CD14-positive monocyte (primary cell): ENCODE results near the gene CNPPD1. TPM values are rescaled to one million over a fixed set of nuclear protein-coding genes. Genes with fewer than 3 reads are reported as not detected.

ENCODE experiments used
- DNase-seq, 3 donors: peaks; one replicate each; pipeline ENCODE4 v3.0.0-alpha.2; 2011 to 2022
- H2AFZ ChIP-seq: 2 replicates; pipeline ENCODE4 v1.6.0; 2012; ENCODE audit warnings: mild to moderate bottlenecking, low read depth, low read length, inconsistent platforms; ENCODE audit not compliant: insufficient read depth, poor library complexity, severe bottlenecking
- H3K27ac ChIP-seq, 2 donors: 1 replicate in 1 of 2; 2 replicates in 1 of 2; pipeline ENCODE4 v1.5.1; 2012 to 2013; ENCODE audit warnings: low read length in 2 of 2, control low read depth in 1 of 2, inconsistent platforms in 1 of 2, low read depth in 1 of 2, mild to moderate bottlenecking in 1 of 2
- H3K27me3 ChIP-seq, 2 donors: one replicate each; pipeline versions ENCODE4 v1.6.0 to v1.6.1; 2011 to 2013; ENCODE audit warnings: low read length in 2 of 2; ENCODE audit not compliant: control insufficient read depth in 2 of 2, insufficient read depth in 2 of 2
- H3K36me3 ChIP-seq, 2 donors: replicated peaks in 1 of 2; 1 replicate in 1 of 2; 2 replicates in 1 of 2; pipeline versions ENCODE4 v1.5.1 to v1.6.1; 2012 to 2013; ENCODE audit warnings: low read length in 2 of 2, control low read depth in 1 of 2, inconsistent platforms in 1 of 2, mild to moderate bottlenecking in 1 of 2; ENCODE audit not compliant: insufficient read depth in 2 of 2, control insufficient read depth in 1 of 2
- H3K4me1 ChIP-seq, 2 donors: 1 replicate in 1 of 2; 2 replicates in 1 of 2; pipeline versions ENCODE4 v1.5.1 to v1.6.1; 2012 to 2013; ENCODE audit warnings: low read length in 2 of 2, control low read depth in 1 of 2, inconsistent platforms in 1 of 2, mild to moderate bottlenecking in 1 of 2, moderate library complexity in 1 of 2; ENCODE audit not compliant: insufficient read depth in 2 of 2, control insufficient read depth in 1 of 2
- H3K4me2 ChIP-seq: replicated peaks from 2 replicates; pipeline ENCODE3; 2012; ENCODE audit warnings: low read length, moderate library complexity, mild to moderate bottlenecking; ENCODE audit not compliant: poor library complexity, severe bottlenecking; ENCODE audit errors: extremely low read depth
- H3K4me3 ChIP-seq, 3 experiments: fragments of 200-600 bp in 1 of 3; sonication (generic) in 1 of 3; replicated peaks in 1 of 3; 1 replicate in 2 of 3; 2 replicates in 1 of 3; pipeline ENCODE4 v1.5.1; 2011 to 2013; ENCODE audit warnings: low read length in 3 of 3, mild to moderate bottlenecking in 3 of 3, control low read depth in 2 of 3, low read depth in 2 of 3, inconsistent platforms in 1 of 3, moderate library complexity in 1 of 3
- H3K79me2 ChIP-seq: 2 replicates; pipeline ENCODE4 v1.6.0; 2012; ENCODE audit warnings: mild to moderate bottlenecking, control low read depth, inconsistent platforms, low read length, moderate library complexity; ENCODE audit not compliant: insufficient read depth
- H3K9ac ChIP-seq: 2 replicates; pipeline ENCODE4 v1.6.0; 2017; ENCODE audit warnings: low read length, mild to moderate bottlenecking; ENCODE audit not compliant: insufficient read depth, poor library complexity, severe bottlenecking
- H3K9me3 ChIP-seq, 2 donors: replicated peaks in 1 of 2; 1 replicate in 1 of 2; 2 replicates in 1 of 2; pipeline versions ENCODE4 v1.5.1 to v1.6.1; 2012 to 2013; ENCODE audit warnings: low read length in 2 of 2, control low read depth in 1 of 2; ENCODE audit not compliant: control insufficient read depth in 1 of 2, insufficient read depth in 1 of 2
- H4K20me1 ChIP-seq: 2 replicates; pipeline ENCODE4 v1.6.0; 2012; ENCODE audit warnings: mild to moderate bottlenecking, low read length, control low read depth, moderate library complexity; ENCODE audit not compliant: insufficient read depth
- H3K27ac Mint-ChIP-seq, 7 donors: one replicate each; pipeline ENCODE4 v1.8.0; 2020; ENCODE audit warnings: mild to moderate bottlenecking in 7 of 7, mixed read lengths in 7 of 7, moderate library complexity in 6 of 7, inconsistent platforms in 2 of 7
- H3K27me3 Mint-ChIP-seq, 3 donors: one replicate each; pipeline ENCODE4 v1.8.0; 2021 to 2022; ENCODE audit warnings: low read depth in 3 of 3, mild to moderate bottlenecking in 3 of 3, mixed read lengths in 3 of 3, moderate library complexity in 3 of 3, inconsistent platforms in 1 of 3
- H3K36me3 Mint-ChIP-seq, 2 donors: one replicate each; pipeline ENCODE4 v1.8.0; 2020; ENCODE audit warnings: mixed read lengths in 2 of 2, inconsistent platforms in 1 of 2, mild to moderate bottlenecking in 1 of 2
- H3K4me1 Mint-ChIP-seq: one replicate; pipeline ENCODE4 v1.8.0; 2020; ENCODE audit warnings: mild to moderate bottlenecking, mixed read lengths
- H3K4me3 Mint-ChIP-seq, 2 donors: one replicate each; pipeline ENCODE4 v1.8.0; 2020; ENCODE audit warnings: mild to moderate bottlenecking in 2 of 2, mixed read lengths in 2 of 2, moderate library complexity in 1 of 2
- H3K9me3 Mint-ChIP-seq, 7 donors: one replicate each; pipeline ENCODE4 v1.8.0; 2020 to 2022; ENCODE audit warnings: mixed read lengths in 7 of 7, mild to moderate bottlenecking in 6 of 7, moderate library complexity in 6 of 7, inconsistent platforms in 2 of 7
- CTCF ChIP-seq: fragments of 200-600 bp; IDR thresholded peaks from one replicate; pipeline ENCODE4 v1.8.0; 2022; ENCODE audit warnings: antibody characterized with exemption, mild to moderate bottlenecking
- WGBS: methylation state at CpG from one replicate; pipeline ENCODE4 v1.1.5; 2013; ENCODE audit warnings: missing lambda C conversion rate; ENCODE audit not compliant: insufficient coverage; 5-methylcytosine and 5-hydroxymethylcytosine counted together
- intact Hi-C, 2 donors: fragments of 100-400 bp; cut with micrococcal nuclease; formaldehyde crosslinking; loops; one replicate each; pipeline versions ENCODE4 v1.15.0 to v1.15.1; 2023
- polyA plus RNA-seq, 3 donors: library from polyadenylated mRNA; depleted of rRNA in 1 of 3; unstranded in 2 of 3; stranded (reverse) in 1 of 3; fragments of 300-500 nt in 2 of 3; fragments of >200 nt in 1 of 3; fragmentation: Illumina TruSeq in 2 of 3; gene quantifications; 1 replicate in 2 of 3; 2 replicates in 1 of 3; pipeline ENCODE4 v1.2.3, GENCODE V29; 2012 to 2021

Gene CNPPD1
- polyA plus RNA-seq, 3 donors = 68.8 to 109 (median 71.3) TPM

- Mint-ChIP-seq H3K9me3 (no peaks in the 10 kb centered on the region), H3K4me3 (peak within 1 kb of the TSS; percentile 93), H3K27ac (peak within 1 kb of the TSS; percentile 87 to 97 (median 95)), H3K4me1 (peaks cover 17% of the 10 kb centered on the region), H3K36me3 (peaks cover 25 to 27% of the 10 kb centered on the region in 2 donors), H3K27me3 (peaks cover 0 to 5% (median 2%) of the 10 kb centered on the region in 3 donors)
- WGBS = under 1% methylated on average over 58 of the region's 70 CpGs
- H3K36me3 ChIP-seq = peaks cover 12 to 21% of the 10 kb centered on the region in 2 donors
- H3K9me3 ChIP-seq = no peaks in the 10 kb centered on the region
- H3K4me3 ChIP-seq = peak within 1 kb of the TSS; percentile 60 to 87 (median 80)
- peaks cover 15 to 18% of the 10 kb centered on the region in 2 donors for H3K4me1 ChIP-seq
- no peaks in the 10 kb centered on the region for H4K20me1 ChIP-seq
- peak within 1 kb of the TSS; percentile 68 for H3K9ac ChIP-seq
- peak within 1 kb of the TSS; percentile 80 for H2AFZ ChIP-seq
- H3K79me2 ChIP-seq = no peaks in the 10 kb centered on the region
- no peaks in the 10 kb centered on the region for H3K27me3 ChIP-seq
- TF ChIP-seq CTCF = peak; percentile 99
- peak within 1 kb of the TSS; percentile 71 to 81 for H3K27ac ChIP-seq
- intact Hi-C loops = loop anchor here (2.0 to 10.0 kb wide), 5 partner anchors 50 to 334 kb away; partner anchors contain the start of genes DNPEP (in 1 of the 2) and GMPPA (in 1 of the 2)
- peak within 1 kb of the TSS; percentile 79 for H3K4me2 ChIP-seq
- DNase-seq = peak; percentile 85 to 92 (median 89)
These were observed 16.3 kb downstream of the CNPPD1 start, which contains the start of gene NHEJ1 for GRCh38 chr2:219160186-219161017. NHEJ1 (minus strand) TSS chr2:219160815; CDS start chr2:219158362, 2,453 bp downstream.

- no peak for DNase-seq
- WGBS = 10% methylated on average over 7 of the region's 18 CpGs
- Histone ChIP-seq H3K79me2 (no peaks in the 10 kb centered on the region), H4K20me1 (no peaks in the 10 kb centered on the region), H3K4me3 (peak overlapping the region in 2 of 3 experiments; percentile 80 to 87), H3K36me3 (peaks cover 12 to 21% of the 10 kb centered on the region in 2 donors), H2AFZ (peak overlapping the region; percentile 80), H3K4me2 (peak overlapping the region; percentile 79), H3K27ac (peak overlapping the region; percentile 71 to 81), H3K9me3 (no peaks in the 10 kb centered on the region), H3K4me1 (peaks cover 15 to 18% of the 10 kb centered on the region in 2 donors), H3K27me3 (no peaks in the 10 kb centered on the region), H3K9ac (peak overlapping the region; percentile 68)
- peak overlapping the region; percentile 93 for H3K4me3 Mint-ChIP-seq
- peaks cover 0 to 4% (median 2%) of the 10 kb centered on the region in 3 donors for H3K27me3 Mint-ChIP-seq
- intact Hi-C loops = loop anchor here (2.0 to 10.0 kb wide), 6 partner anchors 51 to 335 kb away; partner anchors contain the start of genes CRYBA2 (in 1 of the 2), DNPEP (in 1 of the 2) and GMPPA (in 1 of the 2)
- peaks cover 25 to 29% of the 10 kb centered on the region in 2 donors for H3K36me3 Mint-ChIP-seq
- TF ChIP-seq CTCF = no peak
- H3K9me3 Mint-ChIP-seq = no peaks in the 10 kb centered on the region
- peaks cover 17% of the 10 kb centered on the region for H3K4me1 Mint-ChIP-seq
- peak overlapping the region in 6 of 7 donors; percentile 87 to 97 (median 94) for H3K27ac Mint-ChIP-seq
These were observed 16.9 kb downstream of the CNPPD1 start for GRCh38 chr2:219159771-219160185.
